Fibroblast of skin of left quadriceps (primary cell): ENCODE data around the gene NOL6.
"Not testable (repeated sequence)": the region's sequence is repeated elsewhere in the genome, so short reads cannot be mapped to it uniquely, and the experiment has no call there.

Experiments used
- DNase-seq, 2 experiments: peaks; one replicate each; pipeline ENCODE4 v3.0.0-alpha.2; 2013; ENCODE audit warnings: low read depth in 2 of 2

Gene NOL6

GRCh38 chr9:33431420-33431819 is 42.3 kb downstream of the NOL6 start:
- DNase-seq, result no peak

GRCh38 chr9:33430942-33431341 is 42.8 kb downstream of the NOL6 start:
- no peak for DNase-seq

- DNase-seq, result no peak
Observed at GRCh38 chr9:33429256-33429985, 44.3 kb downstream of the NOL6 start.

- no peak for DNase-seq
Observed at GRCh38 chr9:33426843-33427293, 46.9 kb downstream of the NOL6 start.

- no peak for DNase-seq
Observed at GRCh38 chr9:33425128-33425533, 48.6 kb downstream of the NOL6 start.

- not testable (repeated sequence) for DNase-seq
Observed at GRCh38 chr9:33424492-33424891, 49.2 kb downstream of the NOL6 start.

GRCh38 chr9:33424043-33424442 is 49.7 kb downstream of the NOL6 start:
- DNase-seq, result not testable (repeated sequence)

GRCh38 chr9:33419708-33420303 is 53.9 kb downstream of the NOL6 start:
- no peak for DNase-seq

- DNase-seq, result no peak
Observed at GRCh38 chr9:33418090-33418489, 55.6 kb downstream of the NOL6 start.

- DNase-seq, result no peak
Observed at GRCh38 chr9:33416996-33417395, 56.7 kb downstream of the NOL6 start.

- no peak for DNase-seq
Observed at GRCh38 chr9:33415501-33416038, 58.2 kb downstream of the NOL6 start.

- DNase-seq, result no peak
Observed at GRCh38 chr9:33414889-33415500, 58.7 kb downstream of the NOL6 start.

GRCh38 chr9:33414268-33414667 is 59.5 kb downstream of the NOL6 start:
- no peak for DNase-seq
